ENCODE data around the gene ASB2. TPM values are rescaled to one million over a fixed set of nuclear protein-coding genes. Genes with fewer than 3 reads are reported as not detected.

Gene ASB2
- total and polyA plus RNA-seq, 2 of the 8 experiments (the other 6 are each of a cell fraction or from before 2014, with no cell fraction given): 1.0 to 2.1 TPM

GRCh38 chr14:93960774-93961438, 15.5 kb downstream of the ASB2 start (continued):
- no peak for TF ChIP-seq ATF3 (IDR thresholded peaks at IDR 0.05; ENCODE audit: insufficient read depth, low read depth, low read length)
